ENCODE measurements around the gene KRT7.

KRT7 gene

GRCh38 chr12:52267266-52267665, 34.2 kb downstream of the KRT7 start:
- no peak for TF ChIP-seq CTCF (IDR thresholded peaks at IDR 0.05; ENCODE audit: insufficient read depth, low read length, missing control alignments)
- ChIA-PET CTCF (interaction anchor here (1.0 to 9.7 kb wide), 4 partner anchors 12 to 110 kb away, joined by 3 to 146 read pairs (median 4); no protein-coding TSS in a partner anchor), POLR2A (no interaction called here)
- H3K4me3 ChIP-seq (ENCODE audit: low read depth, low read length), result no peak overlapping the region
- DNase-seq (ENCODE audit: low read depth, low spot score), result no peak

DNA sequence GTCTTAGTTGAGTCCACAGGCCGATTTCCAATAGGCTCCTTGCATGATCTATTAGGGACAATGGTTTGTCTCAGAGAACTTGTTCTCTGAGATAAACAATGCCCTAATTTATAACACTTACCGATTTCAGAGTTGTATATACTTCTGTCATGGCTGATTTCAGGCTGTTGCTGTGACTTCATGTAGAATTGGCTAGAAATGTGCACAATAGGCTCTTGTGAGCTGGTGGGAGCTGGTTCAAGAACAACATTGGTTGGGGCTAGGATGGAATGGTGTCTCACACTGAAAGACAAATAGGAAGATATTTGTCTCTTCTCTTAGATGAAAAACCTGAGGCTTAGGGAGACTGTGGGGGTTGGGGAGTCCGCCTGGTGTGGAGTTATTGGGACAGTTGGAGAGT, 34.7 kb downstream of the KRT7 start:
- no peak overlapping the region for H3K4me3 ChIP-seq (ENCODE audit: low read depth, low read length)
- POLR2A ChIA-PET, result interaction anchor here (1.1 kb wide), 1 partner anchor 14 kb away, joined by 3 read pairs; no protein-coding TSS in a partner anchor
- no peak for DNase-seq (ENCODE audit: low read depth, low spot score)
- TF ChIP-seq CTCF (IDR thresholded peaks at IDR 0.05; ENCODE audit: insufficient read depth, low read length, missing control alignments), result no peak
- CTCF ChIA-PET, result interaction anchor here (1.0 to 9.7 kb wide), 4 partner anchors 10 to 110 kb away, joined by 4 to 146 read pairs (median 20); no protein-coding TSS in a partner anchor

GRCh38 chr12:52268212-52268611, 35.2 kb downstream of the KRT7 start:
- no peak for TF ChIP-seq CTCF (IDR thresholded peaks at IDR 0.05; ENCODE audit: insufficient read depth, low read length, missing control alignments)
- no peak overlapping the region for H3K4me3 ChIP-seq (ENCODE audit: low read depth, low read length)
- DNase-seq (ENCODE audit: low read depth, low spot score), result no peak
- POLR2A ChIA-PET, result interaction anchor here (1.1 kb wide), 1 partner anchor 13 kb away, joined by 3 read pairs; no protein-coding TSS in a partner anchor
- CTCF ChIA-PET, result interaction anchor here (1.0 to 9.7 kb wide), 4 partner anchors 10 to 111 kb away, joined by 4 to 146 read pairs (median 20); no protein-coding TSS in a partner anchor

DNA sequence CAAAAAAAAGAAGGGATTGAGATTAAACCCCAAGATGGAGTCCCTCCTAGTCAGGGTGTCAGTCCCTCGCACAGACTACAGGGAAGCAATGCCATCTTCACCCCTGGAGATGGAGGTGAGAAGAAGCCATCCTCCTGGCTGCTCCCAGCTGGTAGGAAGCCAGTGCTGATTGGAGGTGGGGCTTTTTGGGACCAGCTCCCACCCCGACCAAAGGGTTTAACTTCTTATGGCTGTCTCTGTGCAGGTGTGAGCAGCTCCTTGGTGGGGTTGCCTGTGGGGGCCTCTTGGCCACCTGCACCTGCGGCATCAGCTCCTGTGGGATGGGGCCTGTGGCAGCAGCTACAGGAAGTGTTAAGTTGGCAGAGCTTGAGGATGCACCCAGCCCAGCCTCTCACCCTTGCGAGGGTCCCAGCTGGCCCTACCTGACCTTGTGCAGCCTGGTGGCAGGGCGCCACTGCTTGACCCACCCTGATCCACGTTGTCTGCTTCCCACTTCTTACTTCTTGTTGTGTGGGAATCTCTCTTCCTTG, 37.6 kb downstream of the KRT7 start:
- ChIA-PET POLR2A (no interaction called here), CTCF (interaction anchor here (0.8 to 9.7 kb wide), 6 partner anchors 9 to 114 kb away, joined by 3 to 146 read pairs (median 7); no protein-coding TSS in a partner anchor)
- no peak for DNase-seq (ENCODE audit: low read depth, low spot score)
- no peak for TF ChIP-seq CTCF (IDR thresholded peaks at IDR 0.05; ENCODE audit: insufficient read depth, low read length, missing control alignments)
- no peak overlapping the region for H3K4me3 ChIP-seq (ENCODE audit: low read depth, low read length)

DNA sequence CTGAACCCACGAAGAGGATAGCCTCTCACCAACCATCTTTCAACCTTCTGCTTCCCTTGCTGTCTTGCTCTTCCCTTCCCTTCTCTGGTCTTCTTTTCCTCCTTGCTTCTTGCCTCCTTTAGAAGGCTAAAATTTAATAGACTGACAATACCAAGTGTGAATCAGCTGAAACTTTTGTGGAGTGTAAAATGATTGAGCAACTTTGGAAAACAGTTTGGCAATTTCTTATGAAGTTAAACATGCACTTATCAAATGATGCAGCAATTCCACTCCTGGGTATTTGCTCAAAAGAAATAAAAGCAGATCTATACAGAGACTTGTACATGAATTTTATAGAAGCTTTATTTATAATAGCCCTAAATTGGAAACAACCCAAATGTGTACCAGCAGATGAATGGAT, 38.1 kb downstream of the KRT7 start:
- TF ChIP-seq CTCF (IDR thresholded peaks at IDR 0.05; ENCODE audit: insufficient read depth, low read length, missing control alignments), result no peak
- no peak overlapping the region for H3K4me3 ChIP-seq (ENCODE audit: low read depth, low read length)
- POLR2A ChIA-PET, result no interaction called here
- DNase-seq (ENCODE audit: low read depth, low spot score), result no peak
- CTCF ChIA-PET, result interaction anchor here (0.8 to 9.7 kb wide), 6 partner anchors 8 to 116 kb away, joined by 4 to 146 read pairs (median 7); no protein-coding TSS in a partner anchor

DNA sequence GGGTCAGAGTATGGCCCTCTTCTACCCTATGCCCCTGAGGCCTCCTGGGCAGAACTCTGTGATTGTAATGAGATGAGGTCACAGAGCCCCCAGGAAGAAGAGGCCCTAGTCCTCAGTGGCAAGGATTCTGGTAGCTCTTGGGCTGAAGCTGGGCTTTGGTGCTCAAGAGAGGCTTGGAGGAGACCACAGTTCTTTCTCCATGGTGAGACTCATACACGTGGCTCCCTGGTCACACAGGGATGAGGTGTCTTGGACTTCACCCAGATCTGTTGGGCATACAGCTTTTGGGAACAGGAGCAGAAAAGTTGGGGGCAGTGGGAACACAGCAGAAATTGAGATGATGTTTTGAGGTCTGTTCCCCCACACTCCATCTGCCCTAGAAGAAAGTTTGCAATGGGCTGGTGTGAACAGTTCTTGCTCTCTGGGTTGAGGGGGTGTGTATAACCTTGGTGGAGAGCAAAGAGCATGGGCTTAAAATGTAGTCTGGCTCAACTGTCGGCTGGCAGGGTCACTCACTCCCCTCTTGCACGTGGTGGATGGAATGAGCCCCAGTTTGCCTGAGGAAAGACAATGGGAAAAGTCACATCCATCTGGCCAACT, 41.6 kb downstream of the KRT7 start, which contains the start of gene KRT86:
Gene KRT86 (plus strand): TSS at position 125 of the 600 bp plus-strand sequence. CDS start 27,272 bp downstream, outside the sequence.
- ChIA-PET CTCF (interaction anchor here (1.2 to 7.6 kb wide), 7 partner anchors 9 to 123 kb away, joined by 3 to 128 read pairs (median 5); no protein-coding TSS in a partner anchor), POLR2A (no interaction called here)
- no peak within 1 kb of the TSS for H3K4me3 ChIP-seq (ENCODE audit: low read depth, low read length)
- no peak for TF ChIP-seq CTCF (IDR thresholded peaks at IDR 0.05; ENCODE audit: insufficient read depth, low read length, missing control alignments)
- no peak for DNase-seq (ENCODE audit: low read depth, low spot score)
